Mammary epithelial cell (primary cell): Measurements from ENCODE around the gene RBPJ.

Experiments
- EZH2 ChIP-seq: IDR thresholded peaks from 2 replicates; pipeline ENCODE4 v1.6.1; 2012; ENCODE audit warnings: low read length, inconsistent platforms, borderline replicate concordance
- TF ChIP-seq, protein P1 (sequence below), 2 donors: IDR thresholded peaks in 1 of 2; conservative IDR thresholded peaks in 1 of 2; 2 replicates each; pipeline ENCODE4 v1.5.1; 2011 to 2012; ENCODE audit warnings: inconsistent platforms in 2 of 2, low read length in 2 of 2, mild to moderate bottlenecking in 2 of 2, control low read depth in 1 of 2, low read depth in 1 of 2; ENCODE audit not compliant: insufficient read depth in 1 of 2; ENCODE audit errors: extremely low read depth in 1 of 2

DNA sequence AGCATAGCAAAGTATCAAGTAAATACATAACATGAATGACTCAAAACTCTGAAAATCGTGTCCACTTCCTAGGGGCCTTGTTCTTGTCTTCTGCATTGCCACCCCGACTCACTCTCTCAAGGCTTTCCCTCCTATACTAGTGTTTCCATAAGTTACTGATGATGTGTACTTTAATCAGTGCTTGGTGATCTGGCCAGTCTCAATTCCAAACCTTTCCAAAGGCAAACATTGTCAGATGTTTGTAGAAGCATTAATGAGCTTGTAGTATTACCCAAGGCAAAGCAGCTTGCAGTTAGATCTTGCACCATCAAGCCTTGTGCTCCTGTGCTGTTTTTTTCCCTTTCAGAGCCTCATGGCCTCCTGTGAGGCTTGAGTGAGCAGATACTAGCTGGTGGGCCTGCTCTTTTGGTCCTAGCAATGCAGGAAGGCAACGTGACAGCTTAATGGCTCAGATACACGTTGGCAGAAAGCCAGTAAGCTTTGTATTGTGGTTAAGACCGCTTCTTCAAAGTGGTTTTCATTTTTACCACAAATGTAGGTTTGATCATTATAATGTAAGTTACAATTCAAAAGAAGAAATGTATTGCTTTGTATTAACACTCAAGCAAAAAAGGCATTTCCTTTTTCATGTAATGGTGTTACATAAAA, 51.8 kb downstream of the RBPJ start:
- TF ChIP-seq, protein P1, sequence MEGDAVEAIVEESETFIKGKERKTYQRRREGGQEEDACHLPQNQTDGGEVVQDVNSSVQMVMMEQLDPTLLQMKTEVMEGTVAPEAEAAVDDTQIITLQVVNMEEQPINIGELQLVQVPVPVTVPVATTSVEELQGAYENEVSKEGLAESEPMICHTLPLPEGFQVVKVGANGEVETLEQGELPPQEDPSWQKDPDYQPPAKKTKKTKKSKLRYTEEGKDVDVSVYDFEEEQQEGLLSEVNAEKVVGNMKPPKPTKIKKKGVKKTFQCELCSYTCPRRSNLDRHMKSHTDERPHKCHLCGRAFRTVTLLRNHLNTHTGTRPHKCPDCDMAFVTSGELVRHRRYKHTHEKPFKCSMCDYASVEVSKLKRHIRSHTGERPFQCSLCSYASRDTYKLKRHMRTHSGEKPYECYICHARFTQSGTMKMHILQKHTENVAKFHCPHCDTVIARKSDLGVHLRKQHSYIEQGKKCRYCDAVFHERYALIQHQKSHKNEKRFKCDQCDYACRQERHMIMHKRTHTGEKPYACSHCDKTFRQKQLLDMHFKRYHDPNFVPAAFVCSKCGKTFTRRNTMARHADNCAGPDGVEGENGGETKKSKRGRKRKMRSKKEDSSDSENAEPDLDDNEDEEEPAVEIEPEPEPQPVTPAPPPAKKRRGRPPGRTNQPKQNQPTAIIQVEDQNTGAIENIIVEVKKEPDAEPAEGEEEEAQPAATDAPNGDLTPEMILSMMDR (conservative IDR thresholded peaks at IDR 0.05 in 1 of 2, IDR thresholded peaks at IDR 0.05 in 1 of 2; ENCODE audit: extremely low read depth in 1 of 2, insufficient read depth in 1 of 2, low read depth in 1 of 2, low read length in 2 of 2), result no peak
- no peak for TF ChIP-seq EZH2
